Tongue (tissue), 3 donors: Measurements from ENCODE around the gene TNFAIP8. TPM values are rescaled to one million over a fixed set of nuclear protein-coding genes. Genes with fewer than 3 reads are reported as not detected.
A peak's percentile ranks its signal among the peaks of the same experiment; 100 is the strongest.
"Not testable (repeated sequence)": the region's sequence is repeated elsewhere in the genome, so short reads cannot be mapped to it uniquely, and the experiment has no call there.

ENCODE experiments used
- DNase-seq: peaks from one replicate; pipeline ENCODE4 v3.0.0-alpha.2; 2015
- small RNA-seq: library from RNA; depleted of rRNA; stranded (forward); fragments of <200 nt; gene quantifications from one replicate; pipeline ENCODE3, GENCODE V24; 2014; ENCODE audit warnings: low replicate concordance
- total RNA-seq: library from RNA; depleted of rRNA; stranded (reverse); fragments of >200 nt; gene quantifications from one replicate; pipeline ENCODE4 v1.2.3, GENCODE V29; 2014

Gene TNFAIP8
- total RNA-seq, 1 donor from 2014 or later: 33.8 TPM

- DNase-seq: not testable (repeated sequence)
Measured at GRCh38 chr5:119428166-119428565, 72.3 kb downstream of the TNFAIP8 start.

GRCh38 chr5:119428574-119428973, 72.8 kb downstream of the TNFAIP8 start:
- not testable (repeated sequence) for DNase-seq

- not testable (repeated sequence) for DNase-seq
Measured at GRCh38 chr5:119432674-119433237, 76.9 kb downstream of the TNFAIP8 start.

- peak; percentile 46 for DNase-seq
Measured at GRCh38 chr5:119435436-119436132, 79.8 kb downstream of the TNFAIP8 start.

GRCh38 chr5:119437785-119438586, 82.2 kb downstream of the TNFAIP8 start:
- DNase-seq: not testable (repeated sequence)

- DNase-seq: not testable (repeated sequence)
Measured at GRCh38 chr5:119438587-119438917, 82.7 kb downstream of the TNFAIP8 start.

- no peak for DNase-seq
Measured at GRCh38 chr5:119439140-119439631, 83.4 kb downstream of the TNFAIP8 start.

- DNase-seq: not testable (repeated sequence)
Measured at GRCh38 chr5:119439632-119440031, 83.8 kb downstream of the TNFAIP8 start.

- not testable (repeated sequence) for DNase-seq
Measured at GRCh38 chr5:119444643-119445042, 88.8 kb downstream of the TNFAIP8 start.

GRCh38 chr5:119445544-119445943, 89.7 kb downstream of the TNFAIP8 start:
- DNase-seq: no peak

Small RNAs within 50 kb of the gene (small RNA-seq; reads per million reads assigned to genes)
- gene RN7SL174P: not detected
- 0.08 reads per million for gene RNA5SP190

Other genes with a start within 250 kb of the TNFAIP8 start
- gene HSD17B4, start 96.5 kb downstream of the TNFAIP8 start, total RNA-seq: 133 TPM